MM.1S (cell line): ENCODE measurements around the gene FOXB1.

Experiments used
- DNase-seq: peaks from one replicate; pipeline ENCODE4 v3.0.0-alpha.2; 2015
- H2AFZ ChIP-seq: fragments of 300-600 bp; sonication (generic); 2 replicates; pipeline ENCODE4 v1.6.0; 2016; ENCODE audit warnings: antibody characterized with exemption, low read length
- H3F3A ChIP-seq: fragments of 300-600 bp; sonication (generic); 2 replicates; pipeline ENCODE4 v1.6.1; 2016; ENCODE audit warnings: mild to moderate bottlenecking, antibody characterized with exemption, low read length, moderate library complexity, mixed read lengths; ENCODE audit not compliant: insufficient read depth
- H3K27ac ChIP-seq: fragments of 300-600 bp; sonication (generic); 2 replicates; pipeline ENCODE4 v1.5.1; 2016; ENCODE audit warnings: mild to moderate bottlenecking, low read length
- H3K27me3 ChIP-seq: fragments of 300-600 bp; sonication (generic); replicated peaks from 2 replicates; pipeline ENCODE4 v1.6.0; 2016; ENCODE audit warnings: low read length; ENCODE audit not compliant: insufficient read depth
- H3K36me3 ChIP-seq: fragments of 300-600 bp; sonication (generic); replicated peaks from 2 replicates; pipeline ENCODE4 v1.6.1; 2016; ENCODE audit warnings: mild to moderate bottlenecking, low read length, mixed read lengths; ENCODE audit not compliant: insufficient read depth
- H3K4me1 ChIP-seq: fragments of 300-600 bp; sonication (generic); 2 replicates; pipeline ENCODE4 v1.6.1; 2016; ENCODE audit warnings: low read length, mixed read lengths
- H3K4me2 ChIP-seq: fragments of 300-600 bp; sonication (generic); 2 replicates; pipeline ENCODE4 v1.6.0; 2016; ENCODE audit warnings: low read depth, low read length
- H3K4me3 ChIP-seq: fragments of 300-600 bp; sonication (generic); 2 replicates; pipeline ENCODE4 v1.5.1; 2016; ENCODE audit warnings: low read length, mixed read lengths
- H3K79me2 ChIP-seq: fragments of 300-600 bp; sonication (generic); 2 replicates; pipeline ENCODE4 v1.6.1; 2016; ENCODE audit warnings: mixed run types, low read length, mixed read lengths
- H3K9ac ChIP-seq: fragments of 300-600 bp; sonication (generic); 2 replicates; pipeline ENCODE4 v1.6.1; 2016; ENCODE audit warnings: low read length, mixed read lengths
- H3K9me2 ChIP-seq: fragments of 300-600 bp; sonication (generic); replicated peaks from 2 replicates; pipeline ENCODE4 v1.6.1; 2016; ENCODE audit warnings: mild to moderate bottlenecking, low read length, mixed read lengths; ENCODE audit not compliant: insufficient read depth
- H3K9me3 ChIP-seq: fragments of 300-600 bp; sonication (generic); replicated peaks from 2 replicates; pipeline ENCODE4 v1.6.1; 2016; ENCODE audit warnings: mild to moderate bottlenecking, low read length, mixed read lengths; ENCODE audit not compliant: insufficient read depth
- H4K20me1 ChIP-seq: fragments of 300-600 bp; sonication (generic); 2 replicates; pipeline ENCODE4 v1.6.1; 2016; ENCODE audit warnings: mild to moderate bottlenecking, low read length, moderate library complexity, mixed read lengths; ENCODE audit not compliant: insufficient read depth
- CTCF ChIP-seq: fragments of 300-600 bp; sonication (generic); IDR thresholded peaks from 2 replicates; pipeline ENCODE4 v1.5.1; 2016; ENCODE audit warnings: antibody characterized with exemption, low read length, mixed read lengths
- EZH2 ChIP-seq: fragments of 300-600 bp; sonication (generic); optimal IDR thresholded peaks from 2 replicates; pipeline ENCODE3; 2017; ENCODE audit warnings: low read depth, mild to moderate bottlenecking, antibody characterized with exemption, low read length, mixed read lengths
- EZH2phosphoT487 ChIP-seq: fragments of 300-600 bp; sonication (generic); IDR thresholded peaks from 2 replicates; pipeline ENCODE4 v1.6.1; 2018; ENCODE audit warnings: antibody characterized with exemption, low read length

FOXB1 gene

GRCh38 chr15:60004846-60005351, 788 bp downstream of the FOXB1 start:
- Histone ChIP-seq H3K27me3 (no peaks in the 10 kb centered on the region), H3K4me2 (no peak overlapping the region), H3K9me3 (no peaks in the 10 kb centered on the region), H3K9ac (no peak overlapping the region), H3K4me3 (no peak overlapping the region), H3F3A (0 out of 2 replicates have a peak, but pooled peaks cover 5% of the 10 kb centered on the region), H3K79me2 (no peaks in the 10 kb centered on the region), H3K27ac (no peak overlapping the region), H2AFZ (no peak overlapping the region), H4K20me1 (no peaks in the 10 kb centered on the region), H3K4me1 (peaks cover 9% of the 10 kb centered on the region; the same call in 1 of the 2 replicates), H3K9me2 (no peaks in the 10 kb centered on the region), H3K36me3 (no peaks in the 10 kb centered on the region)
- no peak for DNase-seq
- TF ChIP-seq EZH2phosphoT487 (no peak), CTCF (no peak), EZH2 (no peak)

- DNase-seq, result no peak
- Histone ChIP-seq H3K27me3 (no peaks in the 10 kb centered on the region), H3K9ac (peak overlapping the region; percentile 65; the same call in 1 of the 2 replicates), H3K4me1 (peaks cover 9% of the 10 kb centered on the region; the same call in 1 of the 2 replicates), H3K9me2 (no peaks in the 10 kb centered on the region), H3K36me3 (no peaks in the 10 kb centered on the region), H3K27ac (peak overlapping the region; percentile 75; the same call in 1 of the 2 replicates), H4K20me1 (no peaks in the 10 kb centered on the region), H2AFZ (peak overlapping the region; percentile 81), H3F3A (0 out of 2 replicates have a peak, but pooled peaks cover 5% of the 10 kb centered on the region), H3K4me3 (peak overlapping the region; percentile 70), H3K4me2 (peak overlapping the region; percentile 87), H3K9me3 (no peaks in the 10 kb centered on the region), H3K79me2 (no peaks in the 10 kb centered on the region)
- no peak for TF ChIP-seq CTCF
- TF ChIP-seq EZH2phosphoT487, result no peak
- no peak for TF ChIP-seq EZH2
Measured at GRCh38 chr15:60005352-60006202, 1.5 kb downstream of the FOXB1 start.

- Histone ChIP-seq H3K27me3 (no peaks in the 10 kb centered on the region), H3K79me2 (no peaks in the 10 kb centered on the region), H4K20me1 (no peaks in the 10 kb centered on the region), H3K4me1 (peaks cover 9% of the 10 kb centered on the region; the same call in 1 of the 2 replicates), H2AFZ (peak overlapping the region; percentile 81), H3K4me3 (peak overlapping the region; percentile 70), H3K9me3 (no peaks in the 10 kb centered on the region), H3K9me2 (no peaks in the 10 kb centered on the region), H3K36me3 (no peaks in the 10 kb centered on the region), H3K4me2 (peak overlapping the region; percentile 87), H3K9ac (peak overlapping the region; percentile 65), H3F3A (0 out of 2 replicates have a peak, but pooled peaks cover 5% of the 10 kb centered on the region), H3K27ac (peak overlapping the region; percentile 75)
- peak; percentile 88 for DNase-seq
- no peak for TF ChIP-seq EZH2
- no peak for TF ChIP-seq EZH2phosphoT487
- no peak for TF ChIP-seq CTCF
Measured at GRCh38 chr15:60006203-60006862, 2.2 kb downstream of the FOXB1 start.
